GM21825 (cell line): ENCODE data around the gene ATMIN.

Source experiments
- ATAC-seq: cut with Tn5 transposase; IDR thresholded peaks from one replicate; pipeline ENCODE4 v1.9.1; 2021; ENCODE audit warnings: mild to moderate bottlenecking, moderate library complexity; ENCODE audit not compliant: unreplicated experiment

ATMIN gene

DNA sequence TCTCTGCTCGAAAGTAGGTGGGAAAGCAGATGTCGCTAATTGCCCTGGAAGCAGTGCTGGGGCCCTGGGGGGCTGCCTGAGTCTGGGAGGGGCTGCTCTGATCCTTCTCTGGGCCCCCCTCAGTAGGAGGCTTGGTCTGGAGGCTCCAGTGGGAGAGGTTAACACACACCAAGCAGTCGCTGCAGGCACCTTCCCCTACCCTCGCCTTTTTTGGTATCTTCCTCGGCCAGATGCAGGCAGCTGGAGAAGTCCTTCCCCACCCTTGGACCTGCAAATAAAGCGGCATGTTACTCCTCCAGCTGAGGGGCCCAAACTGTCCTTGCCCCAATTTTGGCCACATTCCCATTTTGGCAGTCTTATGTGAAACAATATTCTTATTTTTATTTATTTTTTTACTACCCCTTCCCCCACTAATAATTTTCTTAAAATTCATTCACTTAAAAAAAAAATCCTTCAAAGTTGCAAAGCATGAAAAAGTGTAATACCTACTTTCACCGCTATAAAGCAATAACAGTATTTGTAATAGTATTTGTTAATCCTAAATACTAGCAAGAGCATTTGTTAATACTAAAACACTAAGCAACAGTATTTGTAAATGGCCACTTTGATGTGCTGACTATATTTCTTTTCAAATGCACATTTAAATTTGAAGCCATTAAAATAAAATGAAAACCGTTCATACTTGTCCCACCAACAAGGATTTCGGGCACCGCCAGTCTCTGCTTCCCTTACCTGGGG is 26.4 kb downstream of the ATMIN start:
- ATAC-seq = no peak

DNA sequence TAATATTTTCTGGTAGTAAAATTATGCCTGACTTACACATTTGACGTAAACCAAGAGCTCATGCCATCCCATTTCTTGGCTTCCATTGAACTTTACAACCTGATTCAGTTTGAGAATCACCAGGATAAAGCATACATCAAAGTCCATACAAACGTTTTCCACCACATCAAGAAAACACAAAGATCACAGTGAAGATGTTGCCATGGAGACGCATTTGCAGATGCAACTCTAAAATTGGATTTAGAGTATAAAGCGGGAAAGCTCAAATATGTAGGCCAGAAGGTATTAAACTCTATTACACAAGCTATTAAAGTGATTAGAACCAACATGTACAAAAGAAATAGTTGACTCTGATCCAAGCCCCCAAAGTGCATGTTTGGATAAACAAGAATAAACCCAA is 31.0 kb downstream of the ATMIN start:
- ATAC-seq = no peak

- ATAC-seq = no peak
These were observed 31.5 kb downstream of the ATMIN start for GRCh38 chr16:81067166-81067565.

DNA sequence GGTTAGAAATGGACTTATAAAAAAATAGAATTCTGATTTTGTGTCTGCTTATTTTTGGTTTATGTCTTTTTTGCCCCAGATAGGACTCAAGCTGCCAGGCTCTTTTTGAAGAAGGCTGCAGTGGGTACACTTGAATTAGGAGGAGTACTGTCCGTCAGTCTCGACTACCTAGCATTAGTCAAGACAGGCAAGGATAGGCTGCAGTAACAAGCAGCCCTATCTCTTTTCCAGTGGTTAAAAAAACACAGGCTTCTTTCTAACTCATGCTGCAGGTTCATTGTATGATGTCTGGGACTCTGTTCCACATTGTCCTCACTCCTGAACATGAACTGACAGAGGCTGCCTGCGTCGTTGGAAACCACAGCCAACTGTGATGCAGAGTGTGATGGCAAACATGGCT is 33.4 kb downstream of the ATMIN start:
- ATAC-seq = no peak

- no peak for ATAC-seq
These were observed 35.3 kb downstream of the ATMIN start for GRCh38 chr16:81070979-81071378.

DNA sequence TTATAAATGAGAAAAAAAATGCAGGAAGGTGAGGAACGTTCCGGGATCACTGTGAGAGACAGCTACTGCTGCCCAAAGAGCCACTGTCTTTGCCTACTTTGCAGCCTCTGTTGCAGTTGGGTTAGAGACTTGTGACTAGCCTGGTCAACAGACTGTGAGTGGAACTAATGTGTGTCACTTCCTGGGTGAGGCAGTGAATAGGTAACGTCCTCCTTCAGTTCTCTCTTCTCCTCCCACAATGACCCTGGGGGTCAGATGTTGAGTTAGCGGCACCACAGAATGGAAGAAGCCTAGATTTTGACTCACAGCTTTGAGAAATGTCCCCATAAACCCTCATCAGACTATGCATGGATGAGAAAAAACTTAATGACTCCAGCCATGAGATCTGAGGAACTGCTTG is 36.2 kb downstream of the ATMIN start:
- no peak for ATAC-seq

DNA sequence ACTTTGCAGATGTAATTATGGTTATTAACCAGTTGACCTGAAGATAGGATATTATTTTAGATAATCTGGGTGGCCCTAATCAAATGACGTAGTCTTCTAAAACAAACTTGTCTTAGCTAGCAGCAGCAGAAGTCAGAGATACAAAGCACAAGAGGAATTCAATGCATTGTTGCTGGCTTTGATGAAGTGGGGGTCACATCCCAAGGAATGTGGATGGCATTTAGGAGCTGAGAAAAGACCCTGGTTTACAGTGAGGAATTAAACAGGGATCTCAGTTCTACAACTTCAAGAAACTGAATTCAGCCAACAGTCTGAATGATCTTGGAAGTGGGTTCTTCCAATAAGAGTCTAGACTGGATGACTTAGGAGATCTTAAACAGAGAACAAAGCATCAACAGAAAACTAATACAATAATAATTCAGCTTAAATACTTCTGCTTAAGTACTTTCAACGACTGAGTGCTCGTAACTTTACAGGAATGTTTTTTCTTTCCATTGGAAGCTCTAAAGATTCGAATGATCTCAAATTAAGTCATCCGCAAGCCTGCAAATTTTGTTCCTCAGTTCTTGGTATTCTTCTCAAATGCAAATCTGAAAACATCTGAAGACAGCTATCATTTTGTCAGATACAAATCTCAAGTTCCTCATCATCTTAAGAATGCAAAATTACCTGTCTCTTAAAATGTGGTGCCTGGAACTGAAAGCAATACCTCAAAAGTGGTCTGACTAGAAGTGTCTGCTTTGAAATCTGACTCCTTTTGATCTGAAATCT is 38.1 kb downstream of the ATMIN start:
- no peak for ATAC-seq

GRCh38 chr16:81076566-81077075 is 41.0 kb downstream of the ATMIN start:
- ATAC-seq = peak; percentile 75

DNA sequence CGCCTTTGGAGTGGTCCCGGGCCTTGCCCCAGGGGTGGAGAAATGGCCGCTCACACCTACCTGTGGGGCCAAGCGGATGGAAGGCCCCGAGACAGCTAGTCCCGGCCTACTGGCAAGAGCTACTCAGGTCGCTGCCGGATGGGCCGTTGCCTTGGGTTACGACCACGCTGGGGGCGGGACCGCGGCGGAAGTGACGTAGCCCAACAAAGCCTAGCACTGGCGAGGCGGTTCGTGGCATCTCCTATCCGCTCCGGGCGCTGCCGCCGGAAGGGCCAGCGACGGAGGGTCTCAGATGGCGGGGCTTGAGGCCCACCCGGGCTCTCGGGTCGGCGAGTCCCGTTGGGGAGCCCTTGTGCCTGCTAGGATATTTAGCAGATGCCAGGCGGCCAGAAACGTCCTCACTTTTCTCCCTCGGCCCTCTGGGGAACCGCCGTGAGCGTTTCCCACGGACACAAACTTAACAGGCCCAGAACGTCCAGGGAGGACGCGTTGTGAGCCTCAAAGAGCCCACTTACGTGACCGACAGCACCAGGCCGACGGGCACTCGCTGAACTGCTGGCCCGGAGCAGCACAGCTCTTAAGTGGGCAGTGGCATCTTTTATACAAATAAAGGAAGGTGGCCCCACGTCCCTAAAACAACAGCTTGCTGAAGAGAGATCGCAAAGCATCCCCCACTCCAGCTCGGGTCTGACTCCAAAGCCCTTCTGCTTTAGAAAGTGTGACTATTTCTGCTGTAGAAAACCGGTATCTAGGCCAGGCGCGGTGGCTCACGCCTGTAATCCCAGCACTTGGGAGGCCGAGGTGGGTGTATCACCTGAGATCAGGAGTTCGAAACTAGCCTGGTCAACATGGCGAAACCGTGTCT is 41.7 kb downstream of the ATMIN start, which contains the start of gene C16orf46:
Gene C16orf46, minus strand, starts transcription at position 163 of the 865 bp plus-strand sequence. CDS start 13,283 bp downstream, outside the sequence.
- peak; percentile 97 for ATAC-seq

DNA sequence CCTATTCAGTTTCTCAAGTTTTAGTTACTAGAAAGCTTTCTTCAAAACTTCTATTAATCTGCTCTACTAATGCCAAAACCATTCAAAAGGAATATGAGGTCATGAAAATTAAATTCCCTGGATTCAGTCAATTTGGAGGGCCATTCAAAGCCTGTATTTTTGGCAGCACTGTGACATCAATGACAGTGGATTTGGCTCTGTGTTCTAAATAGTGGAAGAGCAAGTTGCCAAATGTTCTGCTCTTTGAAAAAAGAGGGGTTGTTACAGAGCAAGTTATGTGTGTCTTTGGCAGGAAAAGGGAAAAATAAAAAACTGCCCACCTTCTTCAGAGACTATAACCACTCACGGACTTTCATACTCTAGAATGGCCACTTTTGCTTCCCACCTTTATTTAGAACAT is 44.6 kb downstream of the ATMIN start:
- no peak for ATAC-seq

DNA sequence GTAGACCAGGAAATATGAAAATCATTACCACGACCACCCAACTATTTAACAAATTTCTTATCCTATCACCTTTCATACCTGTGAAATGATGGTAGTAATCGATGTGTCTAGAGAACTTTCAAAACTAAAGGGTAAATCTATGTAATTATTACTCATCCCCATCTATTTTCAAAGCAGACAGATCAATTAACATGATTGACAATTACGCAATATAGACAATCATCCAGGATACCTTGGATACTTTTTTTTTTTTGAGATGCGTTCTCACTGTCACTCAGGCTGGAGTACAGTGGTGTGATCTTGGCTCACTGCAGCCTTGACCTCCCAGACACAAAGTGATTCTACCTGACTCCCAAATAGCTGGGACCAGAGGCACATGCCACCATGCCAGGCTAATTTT is 45.4 kb downstream of the ATMIN start:
- no peak for ATAC-seq

GRCh38 chr16:81088836-81089235 is 53.2 kb downstream of the ATMIN start:
- ATAC-seq = no peak

DNA sequence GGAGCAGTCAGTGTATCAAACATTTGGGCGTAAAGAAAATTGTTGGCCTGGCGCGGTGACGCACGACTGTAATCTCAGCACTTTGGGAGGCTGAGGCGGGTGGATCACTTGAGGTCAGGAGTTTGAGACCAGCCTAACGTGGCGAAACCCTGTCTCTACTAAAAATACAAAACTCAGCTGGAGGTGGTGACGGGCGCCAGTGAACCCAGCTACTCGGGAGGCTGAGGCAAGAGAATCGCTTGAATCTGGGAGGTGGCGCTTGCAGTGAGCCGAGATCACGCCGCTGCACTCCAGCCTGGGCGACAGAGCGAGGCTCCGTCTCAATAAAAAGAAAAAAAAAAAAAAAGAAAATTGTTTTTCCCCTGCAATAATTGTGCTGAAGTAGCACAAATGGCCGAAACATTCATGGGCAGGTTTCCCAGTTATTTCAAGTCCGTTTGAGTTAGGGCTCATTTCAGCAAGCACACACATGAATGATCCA is 59.2 kb downstream of the ATMIN start:
- no peak for ATAC-seq

DNA sequence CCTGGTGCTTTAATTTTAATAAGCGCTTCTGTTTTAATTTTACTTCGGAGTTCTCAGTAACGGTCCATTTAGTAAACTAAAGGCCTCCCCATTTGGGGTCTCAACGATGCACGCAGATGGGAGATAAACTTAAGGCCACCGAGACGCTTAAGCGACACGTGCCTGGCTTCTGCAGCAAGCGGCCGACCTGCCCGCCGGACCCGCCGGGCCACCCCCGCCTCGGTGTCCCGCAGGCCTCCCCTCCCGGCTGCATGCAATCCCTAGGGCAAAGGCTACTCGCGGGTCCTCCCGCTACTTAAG is 60.0 kb downstream of the ATMIN start:
- ATAC-seq = peak; percentile 9

- ATAC-seq = peak; percentile 98
These were observed 60.5 kb downstream of the ATMIN start, which contains the start of gene GCSH for GRCh38 chr16:81095953-81096714. Gene GCSH (minus strand): TSS chr16:81096395. CDS start chr16:81096278, 117 bp downstream.

- no peak for ATAC-seq
These were observed 61.1 kb downstream of the ATMIN start for GRCh38 chr16:81096715-81097208.
